ENCODE data around the gene TMEM53.

TMEM53 gene

DNA sequence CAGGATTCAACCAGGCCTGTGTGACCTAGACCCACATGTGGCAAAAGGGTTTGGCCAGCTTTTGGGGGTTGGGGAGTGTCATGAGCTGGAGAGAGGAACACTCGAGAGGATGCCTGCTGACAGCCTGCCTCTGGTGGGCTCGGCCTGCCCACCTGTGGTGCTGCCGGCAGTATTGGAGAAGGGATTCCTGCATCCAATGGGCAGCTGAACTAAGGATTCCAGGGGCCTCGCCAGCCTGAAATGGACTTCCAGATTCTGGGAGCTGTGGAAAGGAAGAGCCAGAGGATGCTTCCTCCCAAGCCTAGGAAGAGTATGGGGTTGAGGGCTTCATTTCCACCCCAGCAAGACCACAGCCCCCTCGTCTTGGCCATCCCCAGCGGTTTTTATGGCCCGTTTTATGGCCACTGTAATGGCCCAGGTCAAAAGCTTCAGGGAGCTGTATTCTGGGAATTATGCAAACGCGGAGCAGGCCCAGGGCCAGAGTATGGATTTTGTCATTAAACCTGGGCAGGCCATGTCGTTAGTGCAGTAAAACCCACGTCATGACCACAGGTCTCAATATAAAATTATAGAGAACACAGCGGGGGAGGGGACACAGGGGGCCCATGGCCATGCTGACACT lies 63.6 kb downstream of the TMEM53 start:
- no peaks in the 10 kb centered on the region for H3K27me3 ChIP-seq
- H3K36me3 ChIP-seq, result no peaks in the 10 kb centered on the region
- no peak overlapping the region for H3K4me3 ChIP-seq
- H3K9me3 ChIP-seq (replicated peaks in 1 of 11), result no peaks in the 10 kb centered on the region
- H3K9ac ChIP-seq, result no peak overlapping the region
- TF ChIP-seq Cebpa-rat (IDR thresholded peaks at IDR 0.05), result no peak
- H3K27ac ChIP-seq, result no peak overlapping the region
- no peaks in the 10 kb centered on the region for H4K20me1 ChIP-seq
- H3K4me1 ChIP-seq, result peaks cover 6 to 13% (median 9%) of the 10 kb centered on the region in 10 experiments
- no peak overlapping the region for H3K4me2 ChIP-seq

DNA sequence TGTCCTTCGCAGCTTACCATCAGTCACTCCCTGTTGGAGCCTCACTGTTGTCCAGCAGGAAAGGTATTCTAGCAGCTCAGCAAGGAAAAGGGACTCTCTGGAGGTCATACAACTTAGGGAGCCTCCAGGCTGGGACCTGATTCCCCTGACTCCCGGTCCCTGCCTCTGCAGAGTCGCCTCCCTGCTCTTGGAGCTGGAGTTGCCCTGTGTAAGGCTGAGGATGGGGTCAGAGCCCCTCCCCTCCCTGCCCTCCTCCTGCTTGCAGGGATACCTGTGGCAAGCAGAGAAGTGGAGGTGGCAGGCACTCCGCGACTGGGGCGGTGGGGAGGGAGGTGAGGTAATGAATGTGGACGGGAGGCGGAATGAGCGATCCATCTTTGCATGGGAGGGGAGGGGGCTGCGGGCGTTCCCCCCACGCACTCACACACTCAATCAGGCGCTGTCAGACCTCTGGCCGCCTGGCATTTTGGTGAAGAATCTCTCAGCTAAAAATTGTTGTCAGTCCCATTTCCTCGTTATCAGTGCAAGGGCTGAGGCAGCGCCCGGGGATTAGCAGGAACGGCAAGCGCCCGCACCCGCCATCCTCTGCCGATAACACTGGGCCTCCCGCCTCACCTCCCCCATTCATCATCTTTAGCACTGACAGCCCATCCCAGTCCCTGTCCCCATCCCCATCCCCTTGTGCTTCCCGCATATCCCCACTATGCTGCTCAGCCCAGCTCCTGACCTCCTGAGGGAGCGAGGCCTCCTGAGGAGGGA lies 64.3 kb downstream of the TMEM53 start:
- no peak overlapping the region for H3K4me3 ChIP-seq
- H3K4me1 ChIP-seq, result peaks cover 6 to 13% (median 9%) of the 10 kb centered on the region in 10 experiments
- no peak for TF ChIP-seq Cebpa-rat (IDR thresholded peaks at IDR 0.05)
- H3K9ac ChIP-seq, result no peak overlapping the region
- H3K27me3 ChIP-seq, result no peaks in the 10 kb centered on the region
- no peaks in the 10 kb centered on the region for H3K9me3 ChIP-seq (replicated peaks in 1 of 11)
- H3K27ac ChIP-seq, result no peak overlapping the region
- H4K20me1 ChIP-seq, result no peaks in the 10 kb centered on the region
- H3K4me2 ChIP-seq, result no peak overlapping the region
- no peaks in the 10 kb centered on the region for H3K36me3 ChIP-seq

DNA sequence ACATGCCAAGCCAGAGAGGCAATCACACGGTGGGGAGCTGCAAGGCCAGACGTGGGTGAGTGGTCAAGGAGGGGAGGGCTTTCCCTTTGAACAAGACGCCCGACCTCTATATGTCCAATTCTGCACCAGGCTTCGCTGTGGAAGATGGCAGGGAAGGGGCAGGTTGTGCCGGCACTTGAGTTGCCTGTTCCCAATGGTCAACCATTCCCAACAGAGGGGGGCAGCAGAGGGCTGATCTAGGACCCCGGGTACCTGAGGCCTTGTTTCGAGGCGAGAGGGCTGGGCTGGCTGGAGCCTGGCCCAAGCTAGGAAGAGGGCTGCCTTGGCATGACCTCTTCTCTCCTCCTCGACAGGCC lies 64.9 kb downstream of the TMEM53 start:
- Histone ChIP-seq H3K27ac (no peak overlapping the region), H3K4me2 (no peak overlapping the region), H4K20me1 (no peaks in the 10 kb centered on the region), H3K4me1 (peaks cover 5 to 8% (median 7%) of the 10 kb centered on the region in 10 experiments), H3K9ac (no peak overlapping the region), H3K9me3 (replicated peaks in 1 of 11) (no peaks in the 10 kb centered on the region), H3K4me3 (no peak overlapping the region), H3K27me3 (no peaks in the 10 kb centered on the region), H3K36me3 (no peaks in the 10 kb centered on the region)
- TF ChIP-seq Cebpa-rat (IDR thresholded peaks at IDR 0.05), result no peak

DNA sequence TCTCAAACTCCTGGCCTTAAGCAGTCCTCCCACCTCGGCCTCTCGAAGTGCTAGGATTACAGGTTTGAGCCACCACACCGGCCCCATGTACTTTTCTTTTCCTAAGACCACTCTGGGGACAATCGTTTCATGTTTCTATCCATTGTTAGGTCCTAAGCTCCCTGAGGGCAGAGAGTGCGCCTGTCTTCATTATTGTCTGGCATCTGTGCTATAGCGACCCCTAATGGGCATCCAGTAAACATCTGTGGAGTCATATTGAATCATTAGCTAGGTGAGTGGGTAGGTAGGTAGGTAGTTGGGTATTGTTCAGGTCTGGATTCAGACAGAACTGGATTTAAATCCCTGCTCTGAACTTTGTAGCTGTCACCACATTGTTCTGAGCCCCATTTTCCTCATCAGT lies 66.1 kb downstream of the TMEM53 start:
- H4K20me1 ChIP-seq, result no peaks in the 10 kb centered on the region
- H3K36me3 ChIP-seq, result no peaks in the 10 kb centered on the region

DNA sequence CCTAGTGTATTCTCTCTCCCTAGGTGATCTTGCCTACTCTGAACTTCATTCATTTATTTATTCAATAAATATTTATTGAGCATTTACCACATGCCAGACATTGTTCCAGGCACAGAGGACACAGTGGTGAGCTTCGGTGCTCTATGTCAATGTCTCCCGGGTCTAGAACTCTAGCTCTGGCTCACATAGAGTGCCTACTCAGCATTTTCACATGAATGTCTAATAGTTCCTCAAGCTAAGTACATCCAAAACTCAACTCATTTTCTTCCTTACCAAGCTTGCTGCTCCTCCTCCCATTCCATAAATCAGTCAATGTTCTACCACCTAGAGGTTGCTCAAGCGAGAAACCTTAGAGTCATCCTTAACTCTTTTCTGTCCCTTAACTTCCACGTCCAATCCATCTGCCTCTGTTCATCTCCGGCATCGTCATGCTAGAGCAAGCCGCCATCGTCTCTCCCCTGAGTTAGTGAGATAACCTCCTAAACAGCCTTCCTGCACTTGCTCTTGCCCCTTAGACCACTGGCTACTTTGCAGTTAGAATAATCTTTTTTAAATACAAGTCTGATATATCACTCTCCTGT lies 67.5 kb downstream of the TMEM53 start:
- Histone ChIP-seq H3K27me3 (no peaks in the 10 kb centered on the region), H3K4me1 (no peaks in the 10 kb centered on the region), H3K27ac (no peak overlapping the region), H3K9me3 (replicated peaks in 1 of 11) (no peaks in the 10 kb centered on the region), H3K4me3 (no peak overlapping the region), H3K9ac (no peak overlapping the region), H4K20me1 (no peaks in the 10 kb centered on the region), H3K4me2 (no peak overlapping the region), H3K36me3 (no peaks in the 10 kb centered on the region)
- no peak for TF ChIP-seq Cebpa-rat (IDR thresholded peaks at IDR 0.05)

More for the DNA sequence above, 66.1 kb downstream of the TMEM53 start:
- Histone ChIP-seq H3K4me2 (no peak overlapping the region), H3K27ac (no peak overlapping the region), H3K9me3 (replicated peaks in 1 of 11) (no peaks in the 10 kb centered on the region), H3K9ac (no peak overlapping the region), H3K4me1 (no peaks in the 10 kb centered on the region), H3K4me3 (no peak overlapping the region), H3K27me3 (no peaks in the 10 kb centered on the region)
- TF ChIP-seq Cebpa-rat (IDR thresholded peaks at IDR 0.05), result no peak

DNA sequence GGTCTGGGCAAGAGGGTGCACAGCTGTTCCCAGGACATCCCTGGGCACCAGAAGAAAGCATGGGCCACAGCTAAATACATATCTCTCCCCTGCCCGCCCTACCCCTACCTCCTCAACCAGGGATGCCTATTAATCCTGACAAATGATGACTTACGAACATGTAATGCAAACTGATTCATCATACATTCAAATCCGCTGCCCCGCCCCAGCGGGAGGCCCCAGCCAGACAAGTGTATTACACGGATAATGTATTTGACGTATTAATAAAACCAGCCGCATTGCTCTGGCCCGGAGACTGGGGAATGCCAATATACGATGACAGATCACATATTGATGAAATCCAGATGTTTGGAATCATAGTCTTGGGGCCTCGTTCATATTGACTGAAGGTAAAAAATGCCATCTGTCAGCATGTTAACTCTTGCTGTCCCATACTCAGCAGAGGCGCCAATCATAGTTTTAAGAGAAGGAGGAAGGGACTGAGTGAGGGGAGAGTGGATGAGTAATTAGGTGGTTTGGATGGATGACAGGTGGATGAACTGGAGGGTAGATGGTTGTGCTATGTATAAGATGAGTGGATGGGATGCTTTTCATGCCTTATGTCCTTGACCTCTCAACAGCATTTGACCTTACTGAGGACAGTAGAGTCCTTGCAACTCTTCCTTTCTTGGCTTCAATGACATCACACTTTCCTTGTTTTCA lies 68.2 kb downstream of the TMEM53 start:
- TF ChIP-seq Cebpa-rat (IDR thresholded peaks at IDR 0.05), result no peak
- no peaks in the 10 kb centered on the region for H4K20me1 ChIP-seq
- no peaks in the 10 kb centered on the region for H3K4me1 ChIP-seq
- no peak overlapping the region for H3K27ac ChIP-seq
- no peak overlapping the region for H3K9ac ChIP-seq
- no peaks in the 10 kb centered on the region for H3K27me3 ChIP-seq
- no peaks in the 10 kb centered on the region for H3K36me3 ChIP-seq
- H3K4me2 ChIP-seq, result no peak overlapping the region
- no peak overlapping the region for H3K4me3 ChIP-seq
- no peaks in the 10 kb centered on the region for H3K9me3 ChIP-seq (replicated peaks in 1 of 11)

DNA sequence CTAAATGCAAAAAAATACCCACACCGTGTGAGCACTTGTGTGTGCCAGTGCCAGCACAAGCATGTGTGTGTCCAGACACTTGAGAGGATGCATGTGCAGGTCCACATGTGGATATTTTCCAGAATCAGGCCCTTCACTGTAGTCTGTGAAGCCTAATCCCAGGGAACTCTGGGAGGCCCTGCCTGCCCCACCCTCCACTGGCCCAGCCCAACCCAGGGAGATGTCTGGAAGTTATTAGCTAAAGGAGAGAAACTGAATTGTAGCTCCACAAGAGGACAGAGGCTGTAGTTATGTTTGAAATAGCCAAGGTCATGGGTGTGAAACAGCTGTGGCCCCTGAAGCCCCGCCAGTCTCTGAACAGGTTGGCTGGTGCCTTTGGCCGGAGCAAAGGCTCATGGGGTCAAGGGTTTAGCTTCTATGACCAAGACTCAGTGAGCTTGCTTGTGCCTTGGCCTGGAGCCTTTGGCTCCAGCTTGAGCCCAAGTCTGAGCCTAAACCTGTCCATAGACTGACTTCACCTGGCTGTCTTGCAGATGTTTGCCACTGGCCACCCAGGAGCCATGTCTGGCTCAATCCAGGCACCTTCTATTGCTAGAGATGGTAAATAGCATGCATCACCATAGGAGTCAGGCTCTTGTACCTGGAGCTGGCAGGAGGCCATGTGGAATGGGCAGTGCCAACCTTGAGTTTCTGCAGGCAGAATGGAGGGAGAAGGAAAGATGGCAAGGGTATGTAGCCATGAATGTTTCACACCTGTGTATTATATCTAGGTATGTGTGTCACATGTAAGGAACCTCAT lies 69.9 kb downstream of the TMEM53 start:
- no peak overlapping the region for H3K4me2 ChIP-seq
- H3K4me1 ChIP-seq, result no peaks in the 10 kb centered on the region
- H3K9me3 ChIP-seq (replicated peaks in 1 of 11), result no peaks in the 10 kb centered on the region
- no peak for TF ChIP-seq Cebpa-rat (IDR thresholded peaks at IDR 0.05)
- H3K27me3 ChIP-seq, result no peaks in the 10 kb centered on the region
- no peaks in the 10 kb centered on the region for H3K36me3 ChIP-seq
- no peak overlapping the region for H3K4me3 ChIP-seq
- no peak overlapping the region for H3K27ac ChIP-seq
- no peak overlapping the region for H3K9ac ChIP-seq
- H4K20me1 ChIP-seq, result no peaks in the 10 kb centered on the region

DNA sequence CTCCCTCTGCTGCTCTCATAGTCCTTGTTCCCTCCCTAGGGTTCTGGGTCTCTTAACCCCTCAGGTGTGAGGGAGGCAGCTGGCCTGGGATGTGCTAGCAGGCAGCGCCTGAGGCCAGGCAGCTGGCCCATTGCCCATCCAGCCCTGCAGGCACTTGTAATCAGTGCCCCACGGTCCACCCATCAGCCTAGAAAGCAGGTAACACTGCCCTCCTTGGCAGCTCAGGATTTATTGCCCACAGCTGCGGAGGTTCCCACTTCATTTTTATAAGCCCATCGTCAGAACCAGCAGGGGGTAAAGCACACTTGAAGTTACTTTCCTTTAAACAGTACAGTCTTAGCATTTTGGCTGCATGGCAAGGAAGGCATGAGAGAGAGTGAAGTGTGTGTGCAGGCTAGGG lies 70.6 kb downstream of the TMEM53 start:
- Histone ChIP-seq H3K4me1 (no peaks in the 10 kb centered on the region), H3K36me3 (no peaks in the 10 kb centered on the region), H3K4me2 (no peak overlapping the region), H3K27me3 (no peaks in the 10 kb centered on the region), H3K9me3 (replicated peaks in 1 of 11) (no peaks in the 10 kb centered on the region), H4K20me1 (no peaks in the 10 kb centered on the region), H3K9ac (no peak overlapping the region), H3K4me3 (no peak overlapping the region), H3K27ac (no peak overlapping the region)
- TF ChIP-seq Cebpa-rat (IDR thresholded peaks at IDR 0.05), result no peak
